Prostate gland (tissue), 2 donors: ENCODE results near the gene NUBPL. TPM values are rescaled to one million over a fixed set of nuclear protein-coding genes. Genes with fewer than 3 reads are reported as not detected.

Experiments
- DNase-seq: peaks from one replicate; pipeline ENCODE4 v3.0.0-alpha.2; 2019; ENCODE audit warnings: low spot score
- H3K27ac ChIP-seq, 2 donors: fragments of 200-600 bp; sonication (generic); 2 replicates each; pipeline ENCODE4 v1.5.1; 2017 to 2019
- H3K27me3 ChIP-seq: fragments of 200-600 bp; sonication (generic); replicated peaks from 2 replicates; pipeline ENCODE4 v1.5.1; 2019; ENCODE audit not compliant: insufficient read depth
- H3K36me3 ChIP-seq, 2 donors: fragments of 200-600 bp; sonication (generic); 1 replicate in 1 of 2; 2 replicates in 1 of 2; pipeline versions ENCODE4 v1.5.1 to v1.8.1; 2017 to 2019
- H3K4me1 ChIP-seq: fragments of 200-600 bp; sonication (generic); replicated peaks from 2 replicates; pipeline ENCODE4 v1.5.1; 2019
- H3K4me3 ChIP-seq, 2 donors: fragments of 200-600 bp; sonication (generic); 2 replicates each; pipeline ENCODE4 v1.5.1; 2017 to 2019
- H3K9me3 ChIP-seq: fragments of 200-600 bp; sonication (generic); 2 replicates; pipeline ENCODE4 v1.5.1; 2017
- CTCF ChIP-seq, 4 experiments: fragments of 200-600 bp in 2 of 4; fragments of 450-650 bp in 2 of 4; sonication (generic) in 2 of 4; IDR thresholded peaks; 1 replicate in 3 of 4; 2 replicates in 1 of 4; pipeline ENCODE4 v1.5.1; 2016 to 2019; ENCODE audit warnings: antibody characterized with exemption in 4 of 4, mild to moderate bottlenecking in 2 of 4, moderate library complexity in 2 of 4
- POLR2A ChIP-seq: fragments of 450-650 bp; IDR thresholded peaks from one replicate; pipeline ENCODE4 v1.6.1; 2016; ENCODE audit warnings: antibody characterized with exemption, mild to moderate bottlenecking
- POLR2AphosphoS5 ChIP-seq: sonication (generic); formaldehyde crosslinking; IDR thresholded peaks from one replicate; pipeline ENCODE4 v1.6.1; 2017; ENCODE audit warnings: antibody characterized with exemption
- WGBS: methylation state at CpG from one replicate; pipeline ENCODE4 v1.1.5; 2018; 5-methylcytosine and 5-hydroxymethylcytosine counted together
- intact Hi-C: fragments of 100-400 bp; cut with DNase I; formaldehyde crosslinking; loops from one replicate; pipeline ENCODE4 v1.14.2; 2022
- total RNA-seq, 2 donors: library from RNA; depleted of rRNA; stranded (reverse); fragments of >200 nt; gene quantifications; one replicate each; pipeline ENCODE4 v1.1.0, GENCODE V29; 2016

NUBPL gene
- total RNA-seq, 2 donors from 2014 or later, result 6.5 to 12.1 TPM

- DNase-seq, result no peak
- Histone ChIP-seq H3K27ac (no peak overlapping the region), H3K36me3 (no peaks in the 10 kb centered on the region), H3K9me3 (no peaks in the 10 kb centered on the region), H3K4me3 (no peak overlapping the region), H3K4me1 (no peaks in the 10 kb centered on the region), H3K27me3 (no peaks in the 10 kb centered on the region)
- intact Hi-C loops, result no loop called here
- no peak for TF ChIP-seq POLR2AphosphoS5
- no peak for TF ChIP-seq POLR2A
- TF ChIP-seq CTCF (IDR thresholded peaks at IDR 0.05), result no peak
- 52% methylated on average over 7 of the region's 7 CpGs for WGBS
These were observed 17.7 kb downstream of the NUBPL start for GRCh38 chr14:31578792-31579501.

DNA sequence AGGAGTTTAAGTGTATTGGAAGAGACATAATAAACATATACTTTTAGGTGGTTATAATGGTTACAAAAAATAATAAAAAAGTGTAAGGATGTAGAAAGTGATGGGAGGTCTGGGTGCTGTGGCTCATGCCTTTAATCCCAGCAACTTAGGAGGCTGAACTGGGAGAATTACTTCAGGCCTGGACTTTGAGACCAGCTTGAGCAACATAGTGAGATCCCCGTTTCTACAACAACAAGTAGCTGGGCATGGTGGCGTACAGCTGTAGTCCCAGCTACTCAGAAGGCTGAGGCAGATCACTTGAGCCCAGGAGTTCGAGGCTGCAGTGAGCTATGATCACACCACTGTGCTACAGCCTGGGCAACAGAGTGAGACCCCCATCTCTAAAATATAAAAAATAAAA is 19.0 kb downstream of the NUBPL start:
- TF ChIP-seq POLR2AphosphoS5 (no peak), CTCF (IDR thresholded peaks at IDR 0.05) (no peak), POLR2A (no peak)
- 92% methylated on average over 3 of the region's 3 CpGs for WGBS
- DNase-seq, result no peak
- Histone ChIP-seq H3K4me1 (no peaks in the 10 kb centered on the region), H3K36me3 (no peaks in the 10 kb centered on the region), H3K27ac (no peak overlapping the region), H3K9me3 (no peaks in the 10 kb centered on the region), H3K4me3 (no peak overlapping the region), H3K27me3 (no peaks in the 10 kb centered on the region)
- intact Hi-C loops, result no loop called here

GRCh38 chr14:31582286-31582691 is 21.1 kb downstream of the NUBPL start:
- H3K36me3 ChIP-seq, result no peaks in the 10 kb centered on the region
- intact Hi-C loops, result no loop called here
- no peak overlapping the region for H3K4me3 ChIP-seq
- H3K27me3 ChIP-seq, result no peaks in the 10 kb centered on the region
- DNase-seq, result no peak
- H3K4me1 ChIP-seq, result no peaks in the 10 kb centered on the region
- TF ChIP-seq CTCF (IDR thresholded peaks at IDR 0.05), result no peak
- no peak for TF ChIP-seq POLR2AphosphoS5
- no peak for TF ChIP-seq POLR2A
- no peaks in the 10 kb centered on the region for H3K9me3 ChIP-seq
- 9% methylated on average over 1 of the region's 1 CpG for WGBS
- no peak overlapping the region for H3K27ac ChIP-seq

DNA sequence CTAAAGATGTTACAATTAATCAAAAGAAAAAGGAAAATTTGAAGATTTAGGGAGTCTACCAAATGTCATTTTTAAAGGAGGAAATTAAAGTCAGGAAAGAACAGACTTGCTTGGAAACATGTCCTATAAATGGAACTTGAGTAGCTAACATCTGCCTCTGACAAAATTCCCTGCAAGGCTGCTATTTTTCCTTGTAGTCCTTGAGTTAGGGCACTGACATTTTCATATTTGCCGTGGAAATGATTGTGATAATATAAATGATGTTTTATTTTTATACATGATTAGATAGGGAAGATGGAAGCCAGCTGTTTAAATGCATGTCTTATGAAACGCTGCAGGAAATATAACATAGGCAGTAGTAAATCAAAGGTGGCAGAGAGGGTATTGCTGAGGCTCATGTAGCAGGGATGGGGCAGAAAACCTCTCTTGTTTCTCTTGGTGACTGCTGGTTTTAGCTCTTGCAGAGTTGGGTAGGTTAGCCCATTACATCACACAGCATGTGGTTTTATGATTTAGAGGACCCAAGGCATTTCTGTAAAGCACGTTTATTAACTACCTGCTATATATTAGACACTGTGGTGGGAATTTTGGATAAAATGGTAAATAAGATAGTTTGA is 21.7 kb downstream of the NUBPL start:
- 47% methylated on average over 3 of the region's 3 CpGs for WGBS
- DNase-seq, result no peak
- no peaks in the 10 kb centered on the region for H3K4me1 ChIP-seq
- H3K27me3 ChIP-seq, result no peaks in the 10 kb centered on the region
- no peak overlapping the region for H3K27ac ChIP-seq
- intact Hi-C loops, result no loop called here
- no peak for TF ChIP-seq CTCF (IDR thresholded peaks at IDR 0.05)
- TF ChIP-seq POLR2A, result no peak
- TF ChIP-seq POLR2AphosphoS5, result no peak
- no peaks in the 10 kb centered on the region for H3K9me3 ChIP-seq
- H3K36me3 ChIP-seq, result no peaks in the 10 kb centered on the region
- H3K4me3 ChIP-seq, result no peak overlapping the region

GRCh38 chr14:31590206-31590605 is 29.0 kb downstream of the NUBPL start:
- Histone ChIP-seq H3K4me1 (no peaks in the 10 kb centered on the region), H3K27ac (no peak overlapping the region), H3K4me3 (no peak overlapping the region), H3K27me3 (no peaks in the 10 kb centered on the region), H3K36me3 (no peaks in the 10 kb centered on the region), H3K9me3 (no peaks in the 10 kb centered on the region)
- TF ChIP-seq POLR2A (no peak), CTCF (IDR thresholded peaks at IDR 0.05) (no peak), POLR2AphosphoS5 (no peak)
- DNase-seq, result no peak
- intact Hi-C loops, result no loop called here
- WGBS, result 85% methylated on average over 2 of the region's 2 CpGs
